HepG2 (cell line): ENCODE data around the gene ID3. TPM values are rescaled to one million over a fixed set of nuclear protein-coding genes. Genes with fewer than 3 reads are reported as not detected.

ENCODE experiments used
- ASH2L ChIP-seq: fragments of 300-600, 200-600 bp; sonication (generic); IDR thresholded peaks from 2 replicates; pipeline ENCODE4 v1.7.0; 2017; ENCODE audit warnings: low read depth, mild to moderate bottlenecking, moderate library complexity, mixed read lengths, low read length; ENCODE audit not compliant: insufficient read length
- DNMT3B ChIP-seq: conservative IDR thresholded peaks from 2 replicates; pipeline ENCODE4 v1.6.1; 2016; ENCODE audit warnings: missing biosample characterization, control low read depth
- HDAC2 ChIP-seq: sonication (generic); formaldehyde crosslinking; IDR thresholded peaks from 2 replicates; pipeline ENCODE4 v1.4.0; 2020; ENCODE audit warnings: missing genetic modification reagents
- HIVEP1 ChIP-seq: sonication (generic); formaldehyde crosslinking; IDR thresholded peaks from 2 replicates; pipeline ENCODE4 v1.4.0; 2020; ENCODE audit warnings: mild to moderate bottlenecking, missing genetic modification reagents
- KDM1A ChIP-seq: IDR thresholded peaks from 2 replicates; pipeline ENCODE4 v1.6.1; 2016; ENCODE audit warnings: missing compliant biosample characterization
- MED13 ChIP-seq: sonication (generic); formaldehyde crosslinking; IDR thresholded peaks from 2 replicates; pipeline ENCODE4 v1.5.0; 2020; ENCODE audit warnings: missing genetic modification reagents
- MIER2 ChIP-seq: IDR thresholded peaks from 2 replicates; pipeline ENCODE4 v1.6.1; 2016; ENCODE audit warnings: missing biosample characterization, missing genetic modification reagents
- MLX ChIP-seq: IDR thresholded peaks from 2 replicates; pipeline ENCODE4 v1.6.1; 2016
- NFRKB ChIP-seq: fragments of 450-650 bp; IDR thresholded peaks from 2 replicates; pipeline ENCODE4 v1.6.1; 2017
- PAXIP1 ChIP-seq: sonication (generic); formaldehyde crosslinking; conservative IDR thresholded peaks from 2 replicates; pipeline ENCODE4 v1.4.0; 2020; ENCODE audit warnings: mild to moderate bottlenecking, missing genetic modification reagents, moderate library complexity
- PCBP2 ChIP-seq: fragments of 200-400 bp; formaldehyde crosslinking; optimal IDR thresholded peaks from 2 replicates; pipeline ENCODE3; 2018; ENCODE audit warnings: low read length, low read depth; ENCODE audit not compliant: poor library complexity, severe bottlenecking
- SATB2 ChIP-seq: sonication (generic); formaldehyde crosslinking; IDR thresholded peaks from 2 replicates; pipeline ENCODE4 v1.5.0; 2020; ENCODE audit warnings: missing genetic modification reagents
- SNAI1 ChIP-seq: sonication (generic); formaldehyde crosslinking; IDR thresholded peaks from 2 replicates; pipeline ENCODE4 v1.5.0; 2020; ENCODE audit warnings: mild to moderate bottlenecking, missing genetic modification reagents, borderline replicate concordance
- ZFY ChIP-seq: sonication (generic); formaldehyde crosslinking; IDR thresholded peaks from 2 replicates; pipeline ENCODE4 v1.4.0; 2020; ENCODE audit warnings: missing genetic modification reagents
- ZNF121 ChIP-seq: sonication (generic); formaldehyde crosslinking; IDR thresholded peaks from 2 replicates; pipeline ENCODE4 v1.5.0; 2020; ENCODE audit warnings: mild to moderate bottlenecking, missing genetic modification reagents
- ZNF18 ChIP-seq: sonication (generic); formaldehyde crosslinking; IDR thresholded peaks from 2 replicates; pipeline ENCODE4 v1.8.0; 2022; ENCODE audit warnings: mild to moderate bottlenecking, missing genetic modification reagents; ENCODE audit not compliant: insufficient replicate concordance
- ZNF3 ChIP-seq: IDR thresholded peaks from 2 replicates; pipeline ENCODE4 v1.7.0; 2017; ENCODE audit warnings: inconsistent platforms
- ZNF484 ChIP-seq: sonication (generic); formaldehyde crosslinking; IDR thresholded peaks from 2 replicates; pipeline ENCODE4 v1.5.1; 2020; ENCODE audit warnings: mild to moderate bottlenecking, low read depth, missing genetic modification reagents, borderline replicate concordance
- ZNF501 ChIP-seq: sonication (generic); formaldehyde crosslinking; IDR thresholded peaks from 2 replicates; pipeline ENCODE4 v1.5.1; 2020; ENCODE audit warnings: mild to moderate bottlenecking, moderate library complexity, missing genetic modification reagents
- ZNF577 ChIP-seq: sonication (generic); formaldehyde crosslinking; IDR thresholded peaks from 2 replicates; pipeline ENCODE4 v1.4.0; 2020; ENCODE audit warnings: mild to moderate bottlenecking, low read depth, missing genetic modification reagents, borderline replicate concordance
- ZNF775 ChIP-seq: sonication (generic); formaldehyde crosslinking; IDR thresholded peaks from 2 replicates; pipeline ENCODE4 v1.4.0; 2020; ENCODE audit warnings: missing genetic modification reagents, mild to moderate bottlenecking, moderate library complexity, borderline replicate concordance
- polyA plus RNA-seq, 8 experiments: library from polyadenylated mRNA; depleted of rRNA in 3 of 8; stranded (reverse) in 7 of 8; unstranded in 1 of 8; fragments of >200 nt; fragmentation: Illumina TruSeq in 4 of 8; extraction: Trizol in 4 of 8; gene quantifications; 2 replicates each; pipeline versions ENCODE4 v1.2.1 to v1.2.3, GENCODE V29; 2011 to 2016; ENCODE audit warnings: low read depth in 4 of 8, missing spikeins in 1 of 8, mixed read lengths in 1 of 8; ENCODE audit not compliant: insufficient read depth in 1 of 8
- total RNA-seq, 5 experiments: library from RNA; depleted of rRNA; stranded (reverse); fragments of >200 nt; fragmentation: Illumina TruSeq; extraction: Trizol; gene quantifications; 2 replicates each; pipeline ENCODE4 v1.2.3, GENCODE V29; 2016; ENCODE audit warnings: low read depth in 1 of 5

The ID3 gene
- total and polyA plus RNA-seq, 2 of the 13 experiments (the other 11 are each of a cell fraction or from before 2014, with no cell fraction given), result 64.8 to 115 TPM

- TF ChIP-seq ZNF121, result no peak
- TF ChIP-seq PCBP2, result no peak
- no peak for TF ChIP-seq ZNF484
- no peak for TF ChIP-seq ZNF3 (CRISPR knock-in tag)
- no peak for TF ChIP-seq MED13
- TF ChIP-seq SATB2, result no peak
- TF ChIP-seq KDM1A (CRISPR knock-in tag), result no peak
- TF ChIP-seq MIER2 (CRISPR knock-in tag), result no peak
- no peak for TF ChIP-seq HDAC2 (CRISPR knock-in tag)
- TF ChIP-seq ASH2L, result no peak
- peak; percentile 58 for TF ChIP-seq ZFY (CRISPR knock-in tag)
- TF ChIP-seq PAXIP1, result peak; percentile 20; the same call in 1 of the 2 replicates
- TF ChIP-seq DNMT3B (CRISPR knock-in tag), result no peak
- peak; percentile 86 for TF ChIP-seq SNAI1 (CRISPR knock-in tag)
- no peak for TF ChIP-seq NFRKB
- no peak for TF ChIP-seq ZNF775 (CRISPR knock-in tag)
- TF ChIP-seq HIVEP1 (CRISPR knock-in tag), result peak; percentile 71; the same call in 1 of the 2 replicates
- 0 out of 2 replicates have a peak, but pooled peaks have one; percentile 38 for TF ChIP-seq MLX (CRISPR knock-in tag)
- peak; percentile 63 for TF ChIP-seq ZNF18 (CRISPR knock-in tag)
- no peak for TF ChIP-seq ZNF577 (CRISPR knock-in tag)
- peak; percentile 54; the same call in 1 of the 2 replicates for TF ChIP-seq ZNF501 (CRISPR knock-in tag)
These were observed at the start of gene ID3 (continued) for GRCh38 chr1:23559136-23559984.
